RWPE2 (cell line): ENCODE measurements around the gene C5orf46.

Experiments
- ATAC-seq: fragments of 200-7000 bp; cut with Tn5 transposase; 3 replicates; pipeline ENCODE4 v1.9.1; 2021; ENCODE audit warnings: low read depth
- DNase-seq: peaks from one replicate; pipeline ENCODE4 v3.0.0-alpha.2; 2020; ENCODE audit warnings: low spot score
- H3K27ac ChIP-seq: fragments of 450-650 bp; 2 replicates; pipeline ENCODE4 v1.5.1; 2017; ENCODE audit warnings: mild to moderate bottlenecking; ENCODE audit not compliant: poor library complexity, severe bottlenecking
- H3K27me3 ChIP-seq: fragments of 250-450 bp; sonication (Bioruptor Pico); 2 replicates; pipeline ENCODE4 v1.5.1; 2021; ENCODE audit warnings: mild to moderate bottlenecking, moderate library complexity; ENCODE audit not compliant: insufficient read depth, poor library complexity, severe bottlenecking
- H3K36me3 ChIP-seq: fragments of 250-450 bp; sonication (Bioruptor Pico); 2 replicates; pipeline ENCODE4 v1.5.1; 2020; ENCODE audit warnings: low read depth, mild to moderate bottlenecking, moderate library complexity
- H3K4me1 ChIP-seq: fragments of 250-450 bp; sonication (Bioruptor Pico); 2 replicates; pipeline ENCODE4 v1.5.1; 2021; ENCODE audit warnings: mild to moderate bottlenecking, moderate library complexity; ENCODE audit not compliant: insufficient read depth, poor library complexity, severe bottlenecking
- H3K4me3 ChIP-seq: fragments of 250-450 bp; sonication (Bioruptor Pico); 2 replicates; pipeline ENCODE4 v1.5.1; 2021; ENCODE audit warnings: mild to moderate bottlenecking, moderate library complexity; ENCODE audit not compliant: severe bottlenecking
- H3K9me3 ChIP-seq: fragments of 250-450 bp; sonication (Bioruptor Pico); 2 replicates; pipeline ENCODE4 v1.5.1; 2021; ENCODE audit warnings: mild to moderate bottlenecking, moderate library complexity; ENCODE audit not compliant: severe bottlenecking
- CTCF ChIP-seq: fragments of 450-650 bp; IDR thresholded peaks from one replicate; pipeline ENCODE4 v1.5.1; 2017; ENCODE audit warnings: mild to moderate bottlenecking, moderate library complexity; ENCODE audit not compliant: poor library complexity, severe bottlenecking

Gene C5orf46

GRCh38 chr5:147845618-147846017, 60.7 kb downstream of the C5orf46 start:
- DNase-seq (no peak), ATAC-seq (no peak)
- H3K4me3 ChIP-seq: no peak overlapping the region
- H3K4me1 ChIP-seq: no peaks in the 10 kb centered on the region
- TF ChIP-seq CTCF: no peak
- H3K27me3 ChIP-seq: peaks cover 8% of the 10 kb centered on the region
- no peaks in the 10 kb centered on the region for H3K36me3 ChIP-seq
- H3K9me3 ChIP-seq: no peaks in the 10 kb centered on the region
- H3K27ac ChIP-seq: no peak overlapping the region

- Histone ChIP-seq H3K27me3 (peaks cover 8% of the 10 kb centered on the region), H3K4me3 (no peak overlapping the region), H3K27ac (no peak overlapping the region), H3K9me3 (no peaks in the 10 kb centered on the region), H3K4me1 (no peaks in the 10 kb centered on the region), H3K36me3 (no peaks in the 10 kb centered on the region)
- no peak for DNase-seq
- TF ChIP-seq CTCF: no peak
- no peak for ATAC-seq
These were observed 61.5 kb downstream of the C5orf46 start for GRCh38 chr5:147844846-147845245.

GRCh38 chr5:147842869-147843268, 63.5 kb downstream of the C5orf46 start:
- no peak overlapping the region for H3K4me3 ChIP-seq
- no peaks in the 10 kb centered on the region for H3K4me1 ChIP-seq
- H3K27ac ChIP-seq: no peak overlapping the region
- H3K9me3 ChIP-seq: no peaks in the 10 kb centered on the region
- no peak for TF ChIP-seq CTCF
- H3K36me3 ChIP-seq: no peaks in the 10 kb centered on the region
- no peak for DNase-seq
- ATAC-seq: no peak
- H3K27me3 ChIP-seq: peaks cover 8% of the 10 kb centered on the region
